ENCODE data around the gene FGD2. TPM values are rescaled to one million over a fixed set of nuclear protein-coding genes. Genes with fewer than 3 reads are reported as not detected.

The FGD2 gene, protein sequence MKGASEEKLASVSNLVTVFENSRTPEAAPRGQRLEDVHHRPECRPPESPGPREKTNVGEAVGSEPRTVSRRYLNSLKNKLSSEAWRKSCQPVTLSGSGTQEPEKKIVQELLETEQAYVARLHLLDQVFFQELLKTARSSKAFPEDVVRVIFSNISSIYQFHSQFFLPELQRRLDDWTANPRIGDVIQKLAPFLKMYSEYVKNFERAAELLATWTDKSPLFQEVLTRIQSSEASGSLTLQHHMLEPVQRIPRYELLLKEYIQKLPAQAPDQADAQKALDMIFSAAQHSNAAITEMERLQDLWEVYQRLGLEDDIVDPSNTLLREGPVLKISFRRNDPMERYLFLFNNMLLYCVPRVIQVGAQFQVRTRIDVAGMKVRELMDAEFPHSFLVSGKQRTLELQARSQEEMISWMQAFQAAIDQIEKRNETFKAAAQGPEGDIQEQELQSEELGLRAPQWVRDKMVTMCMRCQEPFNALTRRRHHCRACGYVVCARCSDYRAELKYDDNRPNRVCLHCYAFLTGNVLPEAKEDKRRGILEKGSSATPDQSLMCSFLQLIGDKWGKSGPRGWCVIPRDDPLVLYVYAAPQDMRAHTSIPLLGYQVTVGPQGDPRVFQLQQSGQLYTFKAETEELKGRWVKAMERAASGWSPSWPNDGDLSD
- total RNA-seq, result under 1 TPM; 0.50 to 0.63 TPM

DNA sequence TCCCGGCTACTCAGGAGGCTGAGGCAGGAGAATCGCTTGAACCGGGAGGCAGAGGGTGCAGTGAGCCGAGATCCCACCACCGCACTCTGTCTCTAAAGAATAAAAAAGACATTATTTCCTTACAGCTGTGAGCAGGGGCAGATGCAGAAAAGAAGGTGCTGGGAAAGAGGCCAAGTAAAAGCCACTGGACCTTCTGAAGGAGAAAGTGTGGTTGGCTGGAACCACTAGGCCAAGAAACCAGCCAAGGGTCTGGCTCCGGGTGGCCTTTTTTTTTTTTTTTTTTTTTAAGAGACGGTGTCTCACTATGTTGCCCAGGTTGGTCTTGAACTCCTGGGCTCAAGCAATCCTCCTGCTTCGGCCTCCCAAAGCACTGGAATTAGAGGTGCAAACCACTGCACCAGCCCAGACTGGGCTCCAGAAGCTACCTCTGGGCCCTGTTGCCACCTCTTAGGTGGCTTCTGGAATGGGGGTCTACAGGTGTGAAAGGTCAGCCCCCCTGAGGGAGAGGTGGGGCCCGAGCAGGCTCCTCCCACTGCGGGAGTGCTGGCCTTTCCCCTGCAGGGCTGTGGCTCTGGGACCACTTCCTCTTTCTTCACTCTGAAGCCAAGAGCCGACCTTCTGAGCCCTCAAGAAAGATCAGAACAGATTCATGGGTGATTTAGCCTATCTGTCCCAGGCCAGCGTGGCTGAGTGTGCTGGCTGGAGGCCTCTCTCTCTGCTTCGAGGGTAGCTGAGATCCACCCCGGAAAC lies at the start of gene FGD2:
Gene FGD2, plus strand, starts transcription at position 595 of the 750 bp plus-strand sequence. CDS start 163 bp downstream, outside the sequence.
- Mint-ChIP-seq H3K9me3 (ENCODE audit: low read depth) (no peaks in the 10 kb centered on the region), H3K36me3 (ENCODE audit: low read depth) (no peaks in the 10 kb centered on the region), H3K27me3 (no peaks in the 10 kb centered on the region), H3K4me1 (peaks cover 12% of the 10 kb centered on the region), H3K27ac (no peak within 1 kb of the TSS), H3K4me3 (no peak within 1 kb of the TSS)
- ATAC-seq (no peak), DNase-seq (no peak)
- intact Hi-C loops (cut with DNase I, micrococcal nuclease), result no loop called here
- ChIA-PET POLR2A (no interaction called here), CTCF (interaction anchor here (0.6 to 2.1 kb wide), 4 partner anchors 13 to 167 kb away, joined by 3 to 17 read pairs (median 4); no protein-coding TSS in a partner anchor)

DNA sequence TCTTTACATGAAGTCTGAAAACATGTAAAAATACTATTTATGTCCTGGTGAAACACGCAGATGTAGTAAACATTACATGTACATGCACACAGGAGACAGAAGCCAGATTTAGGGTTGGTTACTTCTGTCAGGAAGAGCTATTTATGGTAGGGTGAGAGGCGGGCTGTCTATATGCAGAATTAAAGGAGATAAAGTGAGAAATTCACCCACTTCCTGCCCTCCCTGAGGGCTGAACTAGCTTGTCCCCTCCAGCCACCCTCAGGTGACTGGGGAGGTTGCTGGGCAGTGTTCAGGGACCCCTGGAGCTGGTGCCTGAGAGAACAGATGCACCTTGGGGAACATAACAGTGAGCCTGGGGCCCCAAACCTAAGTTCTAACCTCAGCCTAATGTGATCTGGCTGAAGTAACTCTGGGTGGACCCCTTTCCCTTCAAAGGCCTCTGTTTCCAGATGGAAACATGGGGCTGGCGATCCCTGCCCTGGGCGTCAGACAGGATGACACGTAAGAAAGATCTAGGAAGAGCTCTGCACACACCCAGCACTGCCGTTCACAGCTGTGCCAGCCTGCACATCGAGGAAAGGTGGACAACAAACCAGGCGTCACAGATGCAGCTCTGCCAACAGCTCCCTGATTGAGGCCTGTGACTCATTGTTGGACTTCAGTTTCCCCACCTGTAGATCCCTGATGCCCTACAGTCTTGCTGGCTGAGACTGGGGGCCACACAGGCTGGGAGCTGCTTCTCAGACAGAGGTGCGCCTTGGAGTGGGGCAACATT lies 49.6 kb upstream of the FGD2 start:
- Mint-ChIP-seq H3K36me3 (ENCODE audit: low read depth) (no peaks in the 10 kb centered on the region), H3K4me3 (peak overlapping the region; percentile 51), H3K27me3 (no peaks in the 10 kb centered on the region), H3K9me3 (ENCODE audit: low read depth) (no peaks in the 10 kb centered on the region), H3K27ac (peak overlapping the region; percentile 66), H3K4me1 (peaks cover 45% of the 10 kb centered on the region)
- intact Hi-C loops (cut with DNase I, micrococcal nuclease), result no loop called here
- CTCF ChIA-PET, result interaction anchor here (0.7 to 2.6 kb wide), 13 partner anchors 10 to 197 kb away, joined by 3 to 12 read pairs (median 3); partner anchors contain the start of gene C6orf89
- POLR2A ChIA-PET, result interaction anchor here (2.0 kb wide), 1 partner anchor 30 kb away, joined by 6 read pairs; the partner anchor contains the start of gene MTCH1
- DNase-seq (peak; percentile 24), ATAC-seq (peak; percentile 43)

DNA sequence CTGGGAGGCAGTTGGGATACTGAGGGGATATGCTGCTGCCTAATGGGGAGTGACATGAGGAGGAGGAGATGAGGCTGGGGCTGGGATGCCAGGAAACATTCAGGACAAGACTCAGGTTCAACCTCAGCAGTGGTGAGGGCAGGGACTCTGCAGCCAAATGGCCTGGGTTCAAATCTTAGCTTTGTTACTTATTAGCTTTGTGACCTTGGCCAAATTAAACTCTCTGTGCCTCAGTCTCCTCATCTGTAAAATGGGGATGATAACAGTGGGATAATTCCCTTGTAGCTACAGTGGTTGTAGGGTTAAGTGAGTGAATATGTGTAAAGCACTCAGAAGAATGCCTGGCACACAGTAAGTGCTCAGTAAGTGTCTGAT lies 49.0 kb upstream of the FGD2 start:
- Mint-ChIP-seq H3K27me3 (no peaks in the 10 kb centered on the region), H3K36me3 (ENCODE audit: low read depth) (no peaks in the 10 kb centered on the region), H3K27ac (no peak overlapping the region), H3K4me3 (no peak overlapping the region), H3K9me3 (ENCODE audit: low read depth) (no peaks in the 10 kb centered on the region), H3K4me1 (peaks cover 51% of the 10 kb centered on the region)
- CTCF ChIA-PET, result interaction anchor here (1.1 to 2.6 kb wide), 7 partner anchors 10 to 174 kb away, joined by 3 to 12 read pairs (median 5); partner anchors contain the start of gene C6orf89
- intact Hi-C loops (cut with DNase I, micrococcal nuclease), result no loop called here
- ATAC-seq (no peak), DNase-seq (no peak)
- POLR2A ChIA-PET, result interaction anchor here (2.0 kb wide), 1 partner anchor 29 kb away, joined by 6 read pairs; the partner anchor contains the start of gene MTCH1

DNA sequence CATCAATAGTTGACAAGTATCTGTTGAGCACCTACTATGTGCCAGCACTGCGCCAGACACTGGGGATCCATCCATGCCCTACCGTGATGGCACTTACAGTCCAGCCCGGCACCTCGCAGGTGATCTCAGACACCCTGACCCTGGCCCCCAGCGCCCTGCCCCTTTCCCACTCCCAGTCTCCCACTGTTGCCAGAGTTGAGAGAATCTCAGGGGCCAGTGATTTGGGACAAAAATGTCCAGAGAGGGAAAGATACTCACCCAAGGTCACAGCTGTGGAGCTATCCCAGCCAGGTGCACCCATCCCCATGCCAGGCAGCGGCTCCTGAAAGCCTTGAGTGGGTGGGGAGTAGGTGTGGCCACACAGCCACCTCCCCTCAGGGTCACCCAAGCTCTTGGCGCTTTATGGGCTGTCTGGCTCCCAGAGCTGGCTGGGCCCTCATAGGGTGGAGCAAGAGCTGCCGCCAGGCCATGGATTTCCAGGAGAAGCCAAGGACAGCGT lies 47.6 kb upstream of the FGD2 start:
- Mint-ChIP-seq H3K27ac (no peak overlapping the region), H3K4me3 (no peak overlapping the region), H3K9me3 (ENCODE audit: low read depth) (no peaks in the 10 kb centered on the region), H3K4me1 (peaks cover 59% of the 10 kb centered on the region), H3K27me3 (no peaks in the 10 kb centered on the region), H3K36me3 (ENCODE audit: low read depth) (no peaks in the 10 kb centered on the region)
- intact Hi-C loops (cut with DNase I, micrococcal nuclease), result no loop called here
- DNase-seq (no peak), ATAC-seq (no peak)
- CTCF ChIA-PET, result interaction anchor here (1.8 kb wide), 1 partner anchor 72 kb away, joined by 5 read pairs; the partner anchor contains the start of gene C6orf89
- POLR2A ChIA-PET, result no interaction called here

DNA sequence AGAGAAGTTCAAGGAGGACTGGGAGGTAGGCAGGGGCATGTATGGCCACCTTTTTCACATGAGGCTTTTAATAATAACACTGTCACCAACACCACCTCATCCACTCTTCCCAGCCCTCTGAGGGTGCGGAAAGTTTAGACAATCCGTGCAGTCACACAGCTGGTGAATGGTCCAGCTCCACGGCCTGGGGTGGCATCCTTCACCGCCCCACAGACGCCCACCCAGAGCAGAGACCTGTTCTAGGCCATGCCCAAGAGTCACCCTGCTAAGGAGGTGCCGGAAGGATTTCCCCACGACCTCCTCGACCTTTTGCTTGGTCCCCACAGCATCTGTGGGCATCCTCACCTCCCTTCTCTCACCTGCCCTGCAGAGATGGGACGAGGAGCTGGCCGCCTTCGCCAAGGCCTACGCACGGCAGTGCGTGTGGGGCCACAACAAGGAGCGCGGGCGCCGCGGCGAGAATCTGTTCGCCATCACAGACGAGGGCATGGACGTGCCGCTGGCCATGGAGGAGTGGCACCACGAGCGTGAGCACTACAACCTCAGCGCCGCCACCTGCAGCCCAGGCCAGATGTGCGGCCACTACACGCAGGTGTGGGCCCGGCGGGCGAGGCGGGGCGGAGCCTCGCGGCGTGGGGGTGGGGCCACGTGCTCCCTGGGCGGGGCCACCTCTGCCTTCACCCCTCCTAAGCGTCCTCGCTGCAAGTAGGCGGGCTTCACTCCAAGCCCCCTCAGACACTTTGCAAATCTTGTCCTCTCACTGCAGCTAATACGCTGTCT lies 46.5 kb upstream of the FGD2 start:
- CTCF ChIA-PET, result interaction anchor here (1.1 kb wide), 1 partner anchor 190 kb away, joined by 3 read pairs; no protein-coding TSS in a partner anchor
- H3K27ac Mint-ChIP-seq, result no peak overlapping the region
- peaks cover 62% of the 10 kb centered on the region for H3K4me1 Mint-ChIP-seq
- ATAC-seq, result no peak
- no peaks in the 10 kb centered on the region for H3K9me3 Mint-ChIP-seq (ENCODE audit: low read depth)
- intact Hi-C loops (cut with DNase I, micrococcal nuclease), result no loop called here
- H3K4me3 Mint-ChIP-seq, result no peak overlapping the region
- H3K27me3 Mint-ChIP-seq, result no peaks in the 10 kb centered on the region
- no peak for DNase-seq
- POLR2A ChIA-PET, result no interaction called here
- H3K36me3 Mint-ChIP-seq (ENCODE audit: low read depth), result no peaks in the 10 kb centered on the region

DNA sequence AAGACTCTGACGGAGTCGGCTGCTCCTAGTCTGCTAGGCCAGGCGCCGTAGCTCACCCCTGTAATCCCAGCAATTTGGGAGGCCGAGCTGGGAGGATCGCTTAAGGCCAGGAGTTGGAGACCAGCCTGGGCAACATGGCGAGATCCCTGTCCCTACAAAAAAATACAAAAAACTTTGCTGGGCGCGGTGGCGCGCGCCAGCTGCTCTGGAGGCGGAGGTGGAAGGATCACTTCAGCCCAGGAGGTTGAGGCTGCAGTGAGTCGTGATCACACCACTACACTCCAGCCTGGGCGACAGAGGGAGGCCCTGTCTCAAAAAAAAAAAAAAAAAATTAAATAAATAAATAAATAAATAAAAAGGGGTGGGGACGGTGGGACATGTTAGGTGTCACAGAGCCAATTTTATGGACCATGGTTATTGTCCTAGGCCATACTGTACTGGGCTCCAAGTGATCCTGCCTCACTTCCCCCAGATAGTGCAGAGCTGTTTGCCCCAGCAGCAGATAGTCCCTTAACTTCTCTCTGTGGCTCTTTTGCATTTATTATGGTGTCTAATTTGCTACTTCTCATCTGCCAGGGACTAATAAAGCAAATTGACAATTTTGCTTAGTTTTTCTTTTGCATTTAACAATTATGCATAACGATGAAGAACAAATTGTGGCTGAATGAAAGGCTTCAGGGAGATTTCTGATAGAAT lies 45.8 kb upstream of the FGD2 start:
- DNase-seq, result no peak
- peaks cover 61% of the 10 kb centered on the region for H3K4me1 Mint-ChIP-seq
- POLR2A ChIA-PET, result no interaction called here
- no peak overlapping the region for H3K4me3 Mint-ChIP-seq
- intact Hi-C loops (cut with DNase I, micrococcal nuclease), result loop anchor here in 1 of 2 experiments (5.0 kb wide), 1 partner anchor 72 kb away; the partner anchor contains the start of gene C6orf89
- ATAC-seq, result no peak
- CTCF ChIA-PET, result interaction anchor here (1.1 kb wide), 1 partner anchor 191 kb away, joined by 3 read pairs; no protein-coding TSS in a partner anchor
- no peaks in the 10 kb centered on the region for H3K36me3 Mint-ChIP-seq (ENCODE audit: low read depth)
- H3K27me3 Mint-ChIP-seq, result no peaks in the 10 kb centered on the region
- no peak overlapping the region for H3K27ac Mint-ChIP-seq
- H3K9me3 Mint-ChIP-seq (ENCODE audit: low read depth), result no peaks in the 10 kb centered on the region

DNA sequence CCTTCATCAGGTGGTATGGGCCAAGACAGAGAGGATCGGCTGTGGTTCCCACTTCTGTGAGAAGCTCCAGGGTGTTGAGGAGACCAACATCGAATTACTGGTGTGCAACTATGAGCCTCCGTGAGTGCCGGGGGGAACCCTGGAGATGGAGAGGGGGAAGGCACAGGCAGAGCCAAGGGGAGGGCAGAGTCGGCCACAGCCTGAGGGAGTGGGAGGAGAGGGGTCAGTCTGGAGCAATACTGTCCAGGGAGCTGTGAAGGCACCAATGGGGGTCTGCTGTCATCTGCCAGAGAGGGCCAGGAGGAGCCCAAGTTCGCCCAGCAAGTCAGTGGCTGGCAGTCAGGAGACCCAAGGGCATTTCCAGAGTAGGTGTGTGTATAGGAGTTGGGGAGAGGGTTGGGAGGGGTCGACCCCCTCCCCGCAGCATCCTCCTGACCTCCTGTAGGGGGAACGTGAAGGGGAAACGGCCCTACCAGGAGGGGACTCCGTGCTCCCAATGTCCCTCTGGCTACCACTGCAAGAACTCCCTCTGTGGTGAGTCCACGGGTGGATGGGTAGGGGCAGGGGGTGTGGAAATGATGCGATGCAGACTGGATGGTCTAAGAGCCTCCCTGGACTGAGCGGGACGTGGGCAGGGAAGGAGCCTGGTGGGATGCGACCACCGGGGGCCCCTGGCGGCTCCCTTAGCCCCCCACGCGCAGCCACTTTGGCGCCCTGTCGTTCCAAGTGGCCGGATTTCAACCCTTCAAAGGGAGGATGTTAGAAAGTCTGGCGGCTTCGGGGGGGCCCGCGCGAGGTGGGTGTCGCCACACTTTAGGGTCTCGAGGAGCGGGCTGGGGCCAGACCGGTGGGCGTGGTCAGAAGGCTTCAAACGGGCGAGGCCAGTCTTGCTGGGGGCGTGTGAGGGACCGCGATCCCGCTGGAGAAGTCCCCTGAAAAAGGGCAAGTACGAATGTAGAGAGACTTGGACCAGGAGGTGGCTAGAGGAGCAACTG lies 43.7 kb upstream of the FGD2 start:
- no peak overlapping the region for H3K27ac Mint-ChIP-seq
- peaks cover 46% of the 10 kb centered on the region for H3K4me1 Mint-ChIP-seq
- no peak for DNase-seq
- intact Hi-C loops (cut with DNase I, micrococcal nuclease), result loop anchor here in 1 of 2 experiments (5.0 kb wide), 1 partner anchor 74 kb away; the partner anchor contains the start of gene C6orf89
- H3K9me3 Mint-ChIP-seq (ENCODE audit: low read depth), result no peaks in the 10 kb centered on the region
- no peaks in the 10 kb centered on the region for H3K36me3 Mint-ChIP-seq (ENCODE audit: low read depth)
- ChIA-PET POLR2A (interaction anchor here (0.7 kb wide), 1 partner anchor 28 kb away, joined by 3 read pairs; no protein-coding TSS in a partner anchor), CTCF (interaction anchor here (1.4 kb wide), 1 partner anchor 89 kb away, joined by 3 read pairs; no protein-coding TSS in a partner anchor)
- no peak for ATAC-seq
- no peaks in the 10 kb centered on the region for H3K27me3 Mint-ChIP-seq
- H3K4me3 Mint-ChIP-seq, result no peak overlapping the region

DNA sequence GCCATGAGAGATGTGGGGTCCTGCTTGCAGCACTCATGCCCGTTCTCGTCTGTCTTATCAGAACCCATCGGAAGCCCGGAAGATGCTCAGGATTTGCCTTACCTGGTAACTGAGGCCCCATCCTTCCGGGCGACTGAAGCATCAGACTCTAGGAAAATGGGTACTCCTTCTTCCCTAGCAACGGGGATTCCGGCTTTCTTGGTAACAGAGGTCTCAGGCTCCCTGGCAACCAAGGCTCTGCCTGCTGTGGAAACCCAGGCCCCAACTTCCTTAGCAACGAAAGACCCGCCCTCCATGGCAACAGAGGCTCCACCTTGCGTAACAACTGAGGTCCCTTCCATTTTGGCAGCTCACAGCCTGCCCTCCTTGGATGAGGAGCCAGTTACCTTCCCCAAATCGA lies 42.6 kb upstream of the FGD2 start:
- ChIA-PET CTCF (interaction anchor here (0.6 to 1.4 kb wide), 4 partner anchors 48 to 200 kb away, joined by 3 read pairs; no protein-coding TSS in a partner anchor), POLR2A (interaction anchor here (0.7 kb wide), 1 partner anchor 29 kb away, joined by 3 read pairs; no protein-coding TSS in a partner anchor)
- no peaks in the 10 kb centered on the region for H3K9me3 Mint-ChIP-seq (ENCODE audit: low read depth)
- peak; percentile 88 for DNase-seq
- peak; percentile 84 for ATAC-seq
- intact Hi-C loops (cut with DNase I, micrococcal nuclease), result loop anchor here in 1 of 2 experiments (1.0 to 5.0 kb wide), 2 partner anchors 23 to 76 kb away; partner anchors contain the start of genes C6orf89 and MTCH1
- H3K4me3 Mint-ChIP-seq, result peak overlapping the region; percentile 54
- peaks cover 8% of the 10 kb centered on the region for H3K36me3 Mint-ChIP-seq (ENCODE audit: low read depth)
- H3K27me3 Mint-ChIP-seq, result no peaks in the 10 kb centered on the region
- peaks cover 45% of the 10 kb centered on the region for H3K4me1 Mint-ChIP-seq
- H3K27ac Mint-ChIP-seq, result peak overlapping the region; percentile 64

All from activated CD4-positive, alpha-beta T cell treated with anti-CD3 and anti-CD28 coated beads for 36 hours (primary cell).